Measurements from ENCODE around the gene CYP4F12. TPM values are rescaled to one million over a fixed set of nuclear protein-coding genes. Genes with fewer than 3 reads are reported as not detected.

Gene CYP4F12
- total and polyA plus RNA-seq, 10 of the 15 experiments (the other 5 are each of a cell fraction or from before 2014, with no cell fraction given) = 0.12 to 0.20 TPM; not detected in 8

DNA sequence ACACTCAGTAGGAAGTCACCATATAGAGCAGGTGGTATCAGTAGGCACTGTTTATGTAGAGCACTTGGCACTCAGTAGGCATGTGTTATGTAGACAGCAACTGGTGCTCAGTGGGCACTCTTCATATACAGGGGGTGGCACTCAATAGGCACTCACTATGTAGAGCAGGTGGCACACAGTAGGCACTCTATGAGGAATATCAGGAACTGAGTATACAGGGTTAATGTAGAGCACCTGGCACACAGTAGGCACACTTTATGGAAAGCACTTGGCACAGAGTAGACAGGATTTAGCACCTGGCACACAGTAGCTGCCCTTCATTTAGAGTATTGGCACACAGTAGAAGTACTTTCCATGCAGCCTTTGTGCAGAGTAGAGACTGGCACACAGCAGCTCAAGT, 33.3 kb upstream of the CYP4F12 start (continued):
- TF ChIP-seq CTCF (IDR thresholded peaks at IDR 0.05 in 2 of 3, conservative IDR thresholded peaks at IDR 0.05 in 1 of 3; ENCODE audit: control insufficient read depth in 2 of 3, extremely low read depth in 1 of 3, insufficient read depth in 1 of 3, low read depth in 3 of 3, low read length in 3 of 3) (no peak), CREM (IDR thresholded peaks at IDR 0.05; ENCODE audit: low read depth) (no peak), ZNF217 (IDR thresholded peaks at IDR 0.05) (no peak)
- TF ChIP-seq, protein P1, sequence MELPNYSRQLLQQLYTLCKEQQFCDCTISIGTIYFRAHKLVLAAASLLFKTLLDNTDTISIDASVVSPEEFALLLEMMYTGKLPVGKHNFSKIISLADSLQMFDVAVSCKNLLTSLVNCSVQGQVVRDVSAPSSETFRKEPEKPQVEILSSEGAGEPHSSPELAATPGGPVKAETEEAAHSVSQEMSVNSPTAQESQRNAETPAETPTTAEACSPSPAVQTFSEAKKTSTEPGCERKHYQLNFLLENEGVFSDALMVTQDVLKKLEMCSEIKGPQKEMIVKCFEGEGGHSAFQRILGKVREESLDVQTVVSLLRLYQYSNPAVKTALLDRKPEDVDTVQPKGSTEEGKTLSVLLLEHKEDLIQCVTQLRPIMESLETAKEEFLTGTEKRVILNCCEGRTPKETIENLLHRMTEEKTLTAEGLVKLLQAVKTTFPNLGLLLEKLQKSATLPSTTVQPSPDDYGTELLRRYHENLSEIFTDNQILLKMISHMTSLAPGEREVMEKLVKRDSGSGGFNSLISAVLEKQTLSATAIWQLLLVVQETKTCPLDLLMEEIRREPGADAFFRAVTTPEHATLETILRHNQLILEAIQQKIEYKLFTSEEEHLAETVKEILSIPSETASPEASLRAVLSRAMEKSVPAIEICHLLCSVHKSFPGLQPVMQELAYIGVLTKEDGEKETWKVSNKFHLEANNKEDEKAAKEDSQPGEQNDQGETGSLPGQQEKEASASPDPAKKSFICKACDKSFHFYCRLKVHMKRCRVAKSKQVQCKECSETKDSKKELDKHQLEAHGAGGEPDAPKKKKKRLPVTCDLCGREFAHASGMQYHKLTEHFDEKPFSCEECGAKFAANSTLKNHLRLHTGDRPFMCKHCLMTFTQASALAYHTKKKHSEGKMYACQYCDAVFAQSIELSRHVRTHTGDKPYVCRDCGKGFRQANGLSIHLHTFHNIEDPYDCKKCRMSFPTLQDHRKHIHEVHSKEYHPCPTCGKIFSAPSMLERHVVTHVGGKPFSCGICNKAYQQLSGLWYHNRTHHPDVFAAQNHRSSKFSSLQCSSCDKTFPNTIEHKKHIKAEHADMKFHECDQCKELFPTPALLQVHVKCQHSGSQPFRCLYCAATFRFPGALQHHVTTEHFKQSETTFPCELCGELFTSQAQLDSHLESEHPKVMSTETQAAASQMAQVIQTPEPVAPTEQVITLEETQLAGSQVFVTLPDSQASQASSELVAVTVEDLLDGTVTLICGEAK (IDR thresholded peaks at IDR 0.05; ENCODE audit: borderline replicate concordance) = no peak

DNA sequence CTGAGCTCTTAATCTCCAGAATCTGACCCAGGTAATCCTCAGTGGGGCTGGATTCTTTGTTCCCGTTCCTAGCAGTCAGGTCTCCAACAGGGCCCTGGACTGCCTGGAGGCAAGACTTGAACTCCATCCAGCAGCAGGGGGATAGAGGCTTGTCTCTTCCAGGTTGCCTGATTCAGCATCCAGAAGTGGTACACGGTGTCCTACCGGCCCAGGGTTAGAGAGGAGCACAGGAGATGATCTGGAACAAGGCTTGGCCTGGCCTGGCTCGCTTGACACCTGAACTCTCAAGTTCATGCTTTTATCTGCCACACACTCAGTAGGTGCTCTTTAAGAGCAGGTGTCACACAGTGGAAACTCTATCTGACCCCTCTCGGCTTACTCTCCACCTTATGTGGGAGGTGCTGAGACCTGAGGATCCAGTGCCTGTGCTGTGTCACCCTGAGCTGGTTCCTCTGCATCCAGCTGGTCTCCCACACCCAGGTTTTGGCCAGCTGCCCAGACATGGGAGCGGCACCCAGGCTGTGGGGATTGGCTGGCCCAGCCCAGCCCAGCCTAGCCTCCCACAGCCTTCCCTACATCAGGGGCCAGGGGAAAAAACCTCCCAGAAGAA, 32.5 kb upstream of the CYP4F12 start, which contains the start of gene CYP4F3:
Gene CYP4F3, plus strand, starts transcription at position 604 of the 610 bp plus-strand sequence. CDS start 519 bp downstream, outside the sequence.
- no peaks in the 10 kb centered on the region for H3K36me3 ChIP-seq (ENCODE audit: control insufficient read depth in 2 of 2, insufficient read depth in 2 of 2, low read length in 1 of 2)
- CTCF ChIA-PET = no interaction called here
- H3K4me2 ChIP-seq (ENCODE audit: control insufficient read depth, insufficient read depth) = no peak within 1 kb of the TSS
- in situ Hi-C loops (cut with MboI) (loop anchor here (25.0 kb wide), 1 partner anchor 747 kb away; no protein-coding TSS in a partner anchor), intact Hi-C loops (cut with micrococcal nuclease; ENCODE audit: unreplicated experiment) (no loop called here)
- WGBS (ENCODE audit: insufficient coverage, insufficient replicate concordance, low lambda C conversion rate, missing lambda C conversion rate) = 9% methylated on average over 5 of the region's 6 CpGs
- FAIRE-seq = no peak
- H3K27me3 ChIP-seq (replicated peaks in 1 of 2; ENCODE audit: control insufficient read depth in 2 of 2, insufficient read depth in 2 of 2, low read length in 1 of 2) = peaks cover 0 to 1% of the 10 kb centered on the region in 2 experiments; a peak in 2 of 4 replicates
- no peak for ATAC-seq
- no peak within 1 kb of the TSS for H3K4me3 ChIP-seq
- RAD21 ChIA-PET (ENCODE audit: unreplicated experiment) = no interaction called here
- POLR2A ChIA-PET = no interaction called here
- H3K9me3 ChIP-seq (replicated peaks; ENCODE audit: control insufficient read depth, insufficient read depth, low read length) = no peaks in the 10 kb centered on the region; the same call in 2 of the 3 replicates
- no peaks in the 10 kb centered on the region for H4K20me1 ChIP-seq (ENCODE audit: control insufficient read depth, insufficient read depth)
- SMC1A ChIA-PET (ENCODE audit: uncharacterized antibody, unreplicated experiment) = no interaction called here
- no peaks in the 10 kb centered on the region for H3K79me2 ChIP-seq (ENCODE audit: control insufficient read depth, insufficient read depth, low read length)
- no peak within 1 kb of the TSS for H2AFZ ChIP-seq (ENCODE audit: control insufficient read depth, low read depth, low read length)
- no TSS peak for BruUV-seq (replicated peaks)
- no peak within 1 kb of the TSS for H3K9ac ChIP-seq (ENCODE audit: control insufficient read depth, insufficient read depth, low read length)
- H3K27ac ChIP-seq (ENCODE audit: control insufficient read depth, insufficient read depth) = no peak within 1 kb of the TSS
- no peaks in the 10 kb centered on the region for H3K4me1 ChIP-seq (ENCODE audit: control insufficient read depth, insufficient read depth, low read length)
- no peak for DNase-seq (ENCODE audit: low read depth, low spot score)
- TF ChIP-seq TCF7 (IDR thresholded peaks at IDR 0.05; ENCODE audit: borderline replicate concordance) = no peak
- TF ChIP-seq ZSCAN29 (IDR thresholded peaks at IDR 0.05) = no peak
- TF ChIP-seq POU2F2 (IDR thresholded peaks at IDR 0.05; ENCODE audit: borderline replicate concordance, low read depth, low read length) = no peak
- no peak for TF ChIP-seq NKRF (conservative IDR thresholded peaks at IDR 0.05)
- TF ChIP-seq SRF (IDR thresholded peaks at IDR 0.05; ENCODE audit: low read depth in 2 of 2, low read length in 2 of 2) = no peak
- TF ChIP-seq ZNF384 (IDR thresholded peaks at IDR 0.05; ENCODE audit: borderline replicate concordance, low read depth, low read length) = no peak
- no peak for TF ChIP-seq SMARCA5 (IDR thresholded peaks at IDR 0.05)
- no peak for TF ChIP-seq NFIC (IDR thresholded peaks at IDR 0.05; ENCODE audit: low read depth, low read length)
- no peak for TF ChIP-seq KAT2A (conservative IDR thresholded peaks at IDR 0.05; ENCODE audit: control insufficient read depth, low read depth, low read length)
- TF ChIP-seq GABPA (IDR thresholded peaks at IDR 0.05; ENCODE audit: low read depth) = no peak
- TF ChIP-seq CBFB (IDR thresholded peaks at IDR 0.05; ENCODE audit: low read depth) = no peak

Measured in GM12878 (cell line).